HEK293 (cell line): ENCODE results near the gene UBFD1.
A peak's percentile ranks its signal among the peaks of the same experiment; 100 is the strongest.

Source experiments
- CTCF ChIA-PET: fragments of 350-600 bp; formaldehyde crosslinking; extraction: SDS; loops from one replicate; lab custom pipeline; 2021; ENCODE audit warnings: antibody characterized with exemption; lab: Yijun Ruan, JAX
- POLR2A ChIA-PET: fragments of 300-600 bp; formaldehyde crosslinking; extraction: SDS; loops from one replicate; lab custom pipeline; 2020; ENCODE audit warnings: antibody characterized with exemption, inconsistent platforms; lab: Yijun Ruan, JAX
- H3K27ac ChIP-seq: fragments of 200-500 bp; sonication (Bioruptor generic); 2 replicates; pipeline ENCODE4 v1.5.1; 2014; ENCODE audit warnings: low read depth, low read length, control low read depth, inconsistent platforms; ENCODE audit errors: extremely low read depth
- H3K36me3 ChIP-seq, 2 experiments: fragments of 200-500 bp in 1 of 2; sonication (Bioruptor generic) in 1 of 2; 1 replicate in 1 of 2; 2 replicates in 1 of 2; pipeline ENCODE4 v1.5.1; 2014 to 2017; ENCODE audit warnings: inconsistent platforms in 2 of 2, low read length in 2 of 2; ENCODE audit not compliant: control insufficient read depth in 2 of 2, insufficient read depth in 1 of 2
- H3K4me1 ChIP-seq: fragments of 200-500 bp; sonication (Bioruptor generic); 2 replicates; pipeline ENCODE4 v1.5.1; 2014; ENCODE audit warnings: mild to moderate bottlenecking, low read length, inconsistent platforms; ENCODE audit not compliant: control insufficient read depth, insufficient read depth
- H3K4me3 ChIP-seq: 2 replicates; pipeline ENCODE4 v1.5.1; 2011; ENCODE audit warnings: low read depth, mild to moderate bottlenecking, control low read depth, low read length, moderate library complexity
- H3K9me3 ChIP-seq: fragments of 200-500 bp; sonication (Bioruptor generic); 2 replicates; pipeline ENCODE4 v1.5.1; 2014; ENCODE audit warnings: low read depth, low read length, inconsistent platforms; ENCODE audit not compliant: control insufficient read depth, insufficient read depth
- FEZF1 ChIP-seq: fragments of 450-650 bp; formaldehyde crosslinking; IDR thresholded peaks from 2 replicates; pipeline ENCODE4 v1.5.1; 2016; ENCODE audit warnings: missing biosample characterization, missing genetic modification characterization
- GLIS2 ChIP-seq: fragments of 450-650 bp; formaldehyde crosslinking; IDR thresholded peaks from 2 replicates; pipeline ENCODE4 v1.5.1; 2016; ENCODE audit warnings: missing biosample characterization, missing genetic modification characterization
- HOXC10 ChIP-seq: sonication (generic); formaldehyde crosslinking; IDR thresholded peaks from 2 replicates; pipeline ENCODE4 v1.8.1; 2023; ENCODE audit warnings: mild to moderate bottlenecking, missing genetic modification reagents
- SP7 ChIP-seq: fragments of 450-650 bp; formaldehyde crosslinking; IDR thresholded peaks from 2 replicates; pipeline ENCODE4 v1.5.1; 2016; ENCODE audit warnings: missing biosample characterization, missing genetic modification characterization
- YY1 ChIP-seq: fragments of 450-650 bp; formaldehyde crosslinking; IDR thresholded peaks from 2 replicates; pipeline ENCODE4 v1.5.1; 2018; ENCODE audit warnings: missing biosample characterization, missing genetic modification characterization
- YY2 ChIP-seq: fragments of 450-650 bp; formaldehyde crosslinking; IDR thresholded peaks from 2 replicates; pipeline ENCODE4 v1.5.1; 2016; ENCODE audit warnings: missing biosample characterization, missing genetic modification characterization
- ZIC2 ChIP-seq: fragments of 450-650 bp; formaldehyde crosslinking; IDR thresholded peaks from 2 replicates; pipeline ENCODE4 v1.5.1; 2016; ENCODE audit warnings: missing biosample characterization, missing genetic modification characterization
- ZNF335 ChIP-seq: fragments of 450-650 bp; formaldehyde crosslinking; conservative IDR thresholded peaks from 2 replicates; pipeline ENCODE4 v1.5.1; 2016; ENCODE audit warnings: missing biosample characterization, missing genetic modification characterization
- ZNF37A ChIP-seq: fragments of 450-650 bp; IDR thresholded peaks from 2 replicates; pipeline ENCODE4 v1.5.1; 2018; ENCODE audit warnings: missing biosample characterization, missing genetic modification characterization
- ZNF510 ChIP-seq: fragments of 450-650 bp; formaldehyde crosslinking; IDR thresholded peaks from 2 replicates; pipeline ENCODE4 v1.5.1; 2018; ENCODE audit warnings: mild to moderate bottlenecking, missing genetic modification characterization, missing biosample characterization; ENCODE audit not compliant: insufficient replicate concordance
- ZNF544 ChIP-seq: fragments of 450-650 bp; formaldehyde crosslinking; IDR thresholded peaks from 2 replicates; pipeline ENCODE4 v1.5.0; 2017; ENCODE audit warnings: missing biosample characterization, missing genetic modification characterization
- ZNF549 ChIP-seq: fragments of 450-650 bp; IDR thresholded peaks from 2 replicates; pipeline ENCODE4 v1.5.1; 2018; ENCODE audit warnings: missing biosample characterization, missing genetic modification characterization, mild to moderate bottlenecking, inconsistent platforms, moderate library complexity
- ZNF596 ChIP-seq: fragments of 450-650 bp; IDR thresholded peaks from 2 replicates; pipeline ENCODE4 v1.5.0; 2018; ENCODE audit warnings: missing biosample characterization, mild to moderate bottlenecking, missing genetic modification characterization, moderate library complexity
- ZNF677 ChIP-seq: fragments of 450-650 bp; IDR thresholded peaks from 2 replicates; pipeline ENCODE4 v1.5.0; 2018; ENCODE audit warnings: missing biosample characterization, mild to moderate bottlenecking, missing genetic modification characterization, moderate library complexity
- TF ChIP-seq, protein P1 (sequence below): fragments of 450-650 bp; IDR thresholded peaks from 2 replicates; pipeline ENCODE4 v1.5.1; 2018; ENCODE audit warnings: missing biosample characterization, mild to moderate bottlenecking, missing genetic modification characterization
- TF ChIP-seq, protein P2 (sequence below): fragments of 450-650 bp; formaldehyde crosslinking; optimal IDR thresholded peaks from 2 replicates; pipeline ENCODE3; 2016; ENCODE audit warnings: missing biosample characterization, mild to moderate bottlenecking, missing genetic modification characterization
- TF ChIP-seq, protein P3 (sequence below): fragments of 450-650 bp; formaldehyde crosslinking; IDR thresholded peaks from 2 replicates; pipeline ENCODE4 v1.5.1; 2017; ENCODE audit warnings: missing biosample characterization, missing genetic modification characterization

Gene UBFD1

DNA sequence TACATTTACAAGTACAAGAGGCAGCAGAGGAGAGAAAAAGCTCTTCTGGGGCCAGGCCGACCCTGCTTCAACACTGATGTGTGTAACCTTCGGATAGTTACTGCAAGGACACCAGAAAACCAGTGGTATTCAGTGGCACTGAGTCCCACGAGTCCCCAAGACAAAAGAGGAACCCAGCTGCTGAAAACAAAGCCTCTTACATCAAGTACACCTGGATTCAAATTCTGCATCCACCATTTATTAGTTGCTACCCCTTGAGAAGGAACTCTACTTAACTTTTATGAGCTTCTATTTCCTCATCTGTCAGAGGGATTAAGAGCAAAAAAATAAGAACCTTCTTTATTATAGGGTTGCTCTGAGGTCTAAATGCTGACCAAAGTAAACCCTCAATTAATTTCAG lies 3.0 kb upstream of the UBFD1 start:
- H3K27ac ChIP-seq: no peak overlapping the region
- CTCF ChIA-PET: no interaction called here
- H3K36me3 ChIP-seq: peaks cover 22 to 39% of the 10 kb centered on the region in 2 experiments; a peak in 2 of 3 replicates
- H3K9me3 ChIP-seq: no peaks in the 10 kb centered on the region
- POLR2A ChIA-PET: interaction anchor here (1.2 kb wide), 1 partner anchor 9 kb away, joined by 4 read pairs; no protein-coding TSS in a partner anchor
- TF ChIP-seq, protein P1, sequence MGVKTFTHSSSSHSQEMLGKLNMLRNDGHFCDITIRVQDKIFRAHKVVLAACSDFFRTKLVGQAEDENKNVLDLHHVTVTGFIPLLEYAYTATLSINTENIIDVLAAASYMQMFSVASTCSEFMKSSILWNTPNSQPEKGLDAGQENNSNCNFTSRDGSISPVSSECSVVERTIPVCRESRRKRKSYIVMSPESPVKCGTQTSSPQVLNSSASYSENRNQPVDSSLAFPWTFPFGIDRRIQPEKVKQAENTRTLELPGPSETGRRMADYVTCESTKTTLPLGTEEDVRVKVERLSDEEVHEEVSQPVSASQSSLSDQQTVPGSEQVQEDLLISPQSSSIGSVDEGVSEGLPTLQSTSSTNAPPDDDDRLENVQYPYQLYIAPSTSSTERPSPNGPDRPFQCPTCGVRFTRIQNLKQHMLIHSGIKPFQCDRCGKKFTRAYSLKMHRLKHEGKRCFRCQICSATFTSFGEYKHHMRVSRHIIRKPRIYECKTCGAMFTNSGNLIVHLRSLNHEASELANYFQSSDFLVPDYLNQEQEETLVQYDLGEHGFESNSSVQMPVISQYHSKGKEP (tag by site-specific recombination): no peak
- TF ChIP-seq SP7: 0 out of 2 replicates have a peak, but pooled peaks have one; percentile 15
- TF ChIP-seq ZNF549 (tag by site-specific recombination): no peak
- no peak for TF ChIP-seq GLIS2 (tag by site-specific recombination)
- TF ChIP-seq ZNF37A (tag by site-specific recombination): no peak
- no peaks in the 10 kb centered on the region for H3K4me1 ChIP-seq
- no peak overlapping the region for H3K4me3 ChIP-seq

DNA sequence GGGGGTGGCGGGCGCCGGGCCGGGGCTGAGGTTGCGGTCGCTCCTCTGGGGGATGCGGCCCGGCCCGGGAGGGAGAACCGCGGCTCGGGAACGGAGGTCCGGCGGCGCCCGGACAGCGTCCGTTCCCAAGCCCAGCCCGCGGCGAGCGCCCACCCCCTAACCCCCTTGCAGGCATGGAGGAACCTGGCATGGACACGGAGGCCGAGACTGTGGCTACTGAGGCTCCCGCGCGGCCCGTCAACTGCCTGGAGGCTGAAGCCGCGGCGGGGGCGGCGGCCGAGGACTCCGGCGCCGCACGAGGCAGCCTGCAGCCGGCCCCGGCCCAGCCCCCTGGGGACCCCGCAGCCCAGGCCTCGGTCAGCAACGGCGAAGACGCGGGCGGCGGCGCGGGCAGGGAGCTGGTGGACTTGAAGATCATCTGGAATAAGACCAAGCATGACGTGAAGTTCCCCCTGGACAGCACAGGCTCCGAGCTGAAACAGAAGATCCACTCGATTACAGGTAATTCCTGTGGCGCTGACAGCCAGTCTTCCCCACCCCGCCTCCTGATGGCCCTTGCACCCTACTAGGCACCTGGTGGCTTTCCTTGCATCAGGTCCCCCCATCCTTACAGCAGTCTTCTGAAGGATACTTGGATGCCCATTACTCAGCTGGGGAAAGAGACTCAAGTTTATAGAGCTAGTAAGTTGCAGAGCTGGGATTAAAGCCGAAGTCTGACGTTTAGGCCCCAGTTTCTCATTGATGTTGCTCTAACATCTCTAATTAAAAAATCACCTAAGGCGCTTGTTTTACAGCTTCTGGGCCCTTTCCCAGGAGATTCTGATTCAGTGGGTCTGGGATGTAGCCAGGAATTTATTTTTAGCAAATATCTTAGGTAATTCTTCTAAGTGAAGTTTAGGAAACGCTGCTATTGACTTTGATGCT lies 514 bp downstream of the UBFD1 start:
- H3K36me3 ChIP-seq: peaks cover 8 to 45% of the 10 kb centered on the region in 2 experiments
- H3K4me3 ChIP-seq: peak overlapping the region; percentile 87
- CTCF ChIA-PET: interaction anchor here (0.6 to 1.5 kb wide), 16 partner anchors 12 to 973 kb away, joined by 3 to 11 read pairs (median 3); partner anchors contain the start of gene NDUFAB1
- POLR2A ChIA-PET: interaction anchor here (0.7 to 1.6 kb wide), 15 partner anchors 11 to 170 kb away, joined by 3 to 8 read pairs (median 4); partner anchors contain the start of gene GGA2
- TF ChIP-seq HOXC10 (CRISPR knock-in tag): 0 out of 2 replicates have a peak, but pooled peaks have one; percentile 40
- TF ChIP-seq ZNF335 (tag by site-specific recombination): peak; percentile 77
- no peak for TF ChIP-seq ZNF544 (tag by site-specific recombination)
- 0 out of 2 replicates have a peak, but pooled peaks have one; percentile 24 for TF ChIP-seq ZNF677
- TF ChIP-seq YY1: peak; percentile 43; the same call in 1 of the 2 replicates
- no peak for TF ChIP-seq ZNF510 (tag by site-specific recombination)
- TF ChIP-seq ZIC2: peak; percentile 37; the same call in 1 of the 2 replicates
- 0 out of 2 replicates have a peak, but pooled peaks have one; percentile 11 for TF ChIP-seq YY2 (tag by site-specific recombination)
- TF ChIP-seq, protein P2, sequence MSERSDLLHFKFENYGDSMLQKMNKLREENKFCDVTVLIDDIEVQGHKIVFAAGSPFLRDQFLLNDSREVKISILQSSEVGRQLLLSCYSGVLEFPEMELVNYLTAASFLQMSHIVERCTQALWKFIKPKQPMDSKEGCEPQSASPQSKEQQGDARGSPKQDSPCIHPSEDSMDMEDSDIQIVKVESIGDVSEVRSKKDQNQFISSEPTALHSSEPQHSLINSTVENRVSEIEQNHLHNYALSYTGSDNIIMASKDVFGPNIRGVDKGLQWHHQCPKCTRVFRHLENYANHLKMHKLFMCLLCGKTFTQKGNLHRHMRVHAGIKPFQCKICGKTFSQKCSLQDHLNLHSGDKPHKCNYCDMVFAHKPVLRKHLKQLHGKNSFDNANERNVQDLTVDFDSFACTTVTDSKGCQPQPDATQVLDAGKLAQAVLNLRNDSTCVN (tag by site-specific recombination): peak; percentile 23
- TF ChIP-seq, protein P3, sequence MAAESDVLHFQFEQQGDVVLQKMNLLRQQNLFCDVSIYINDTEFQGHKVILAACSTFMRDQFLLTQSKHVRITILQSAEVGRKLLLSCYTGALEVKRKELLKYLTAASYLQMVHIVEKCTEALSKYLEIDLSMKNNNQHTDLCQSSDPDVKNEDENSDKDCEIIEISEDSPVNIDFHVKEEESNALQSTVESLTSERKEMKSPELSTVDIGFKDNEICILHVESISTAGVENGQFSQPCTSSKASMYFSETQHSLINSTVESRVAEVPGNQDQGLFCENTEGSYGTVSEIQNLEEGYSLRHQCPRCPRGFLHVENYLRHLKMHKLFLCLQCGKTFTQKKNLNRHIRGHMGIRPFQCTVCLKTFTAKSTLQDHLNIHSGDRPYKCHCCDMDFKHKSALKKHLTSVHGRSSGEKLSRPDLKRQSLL (tag by site-specific recombination): peak; percentile 36; the same call in 1 of the 2 replicates
- TF ChIP-seq ZNF596 (tag by site-specific recombination): 0 out of 2 replicates have a peak, but pooled peaks have one; percentile 8
- no peak for TF ChIP-seq FEZF1 (tag by site-specific recombination)
- 0 out of 2 replicates have a peak, but pooled peaks have one; percentile 9 for TF ChIP-seq ZNF549 (tag by site-specific recombination)
- no peaks in the 10 kb centered on the region for H3K9me3 ChIP-seq
- H3K27ac ChIP-seq: peak overlapping the region; percentile 60; the same call in 1 of the 2 replicates
- no peaks in the 10 kb centered on the region for H3K4me1 ChIP-seq
